Osteocyte (in vitro differentiated cells): ENCODE measurements around the gene C4orf50. TPM values are rescaled to one million over a fixed set of nuclear protein-coding genes. Genes with fewer than 3 reads are reported as not detected.

Experiments
- DNase-seq: peaks from one replicate; pipeline ENCODE4 v3.0.0; 2021; ENCODE audit warnings: mixed read lengths; ENCODE audit not compliant: unreplicated experiment; ENCODE audit errors: extremely low spot score
- H3K27ac Mint-ChIP-seq: one replicate; pipeline ENCODE4 v1.8.0; 2021; ENCODE audit warnings: mild to moderate bottlenecking, mixed read lengths; ENCODE audit not compliant: unreplicated experiment
- H3K27me3 Mint-ChIP-seq: one replicate; pipeline ENCODE4 v1.8.0; 2021; ENCODE audit warnings: mixed read lengths; ENCODE audit not compliant: unreplicated experiment
- H3K36me3 Mint-ChIP-seq: one replicate; pipeline ENCODE4 v1.8.0; 2021; ENCODE audit warnings: mixed read lengths; ENCODE audit not compliant: unreplicated experiment
- H3K4me1 Mint-ChIP-seq: one replicate; pipeline ENCODE4 v1.8.0; 2021; ENCODE audit warnings: mixed read lengths; ENCODE audit not compliant: unreplicated experiment
- H3K4me3 Mint-ChIP-seq: one replicate; pipeline ENCODE4 v1.8.0; 2021; ENCODE audit warnings: mild to moderate bottlenecking, moderate library complexity, mixed read lengths; ENCODE audit not compliant: unreplicated experiment
- H3K9me3 Mint-ChIP-seq: one replicate; pipeline ENCODE4 v1.8.0; 2021; ENCODE audit warnings: mixed read lengths; ENCODE audit not compliant: unreplicated experiment
- total RNA-seq: library from RNA; stranded (reverse); gene quantifications from 2 replicates; pipeline ENCODE4 v1.2.1, GENCODE V29; 2021
- TF ChIP-seq, protein P1 (sequence below): fragments of 200-600 bp; sonication (generic); IDR thresholded peaks from 2 replicates; pipeline ENCODE4 v1.5.0; 2021; ENCODE audit warnings: antibody characterized with exemption, mild to moderate bottlenecking, moderate library complexity

C4orf50 gene
- total RNA-seq, 1 donor from 2014 or later = not detected

- Mint-ChIP-seq H3K4me3 (no peak overlapping the region), H3K36me3 (no peaks in the 10 kb centered on the region), H3K9me3 (no peaks in the 10 kb centered on the region), H3K27ac (no peak overlapping the region), H3K4me1 (no peaks in the 10 kb centered on the region), H3K27me3 (peaks cover 22% of the 10 kb centered on the region)
- no peak for DNase-seq
- TF ChIP-seq, protein P1, sequence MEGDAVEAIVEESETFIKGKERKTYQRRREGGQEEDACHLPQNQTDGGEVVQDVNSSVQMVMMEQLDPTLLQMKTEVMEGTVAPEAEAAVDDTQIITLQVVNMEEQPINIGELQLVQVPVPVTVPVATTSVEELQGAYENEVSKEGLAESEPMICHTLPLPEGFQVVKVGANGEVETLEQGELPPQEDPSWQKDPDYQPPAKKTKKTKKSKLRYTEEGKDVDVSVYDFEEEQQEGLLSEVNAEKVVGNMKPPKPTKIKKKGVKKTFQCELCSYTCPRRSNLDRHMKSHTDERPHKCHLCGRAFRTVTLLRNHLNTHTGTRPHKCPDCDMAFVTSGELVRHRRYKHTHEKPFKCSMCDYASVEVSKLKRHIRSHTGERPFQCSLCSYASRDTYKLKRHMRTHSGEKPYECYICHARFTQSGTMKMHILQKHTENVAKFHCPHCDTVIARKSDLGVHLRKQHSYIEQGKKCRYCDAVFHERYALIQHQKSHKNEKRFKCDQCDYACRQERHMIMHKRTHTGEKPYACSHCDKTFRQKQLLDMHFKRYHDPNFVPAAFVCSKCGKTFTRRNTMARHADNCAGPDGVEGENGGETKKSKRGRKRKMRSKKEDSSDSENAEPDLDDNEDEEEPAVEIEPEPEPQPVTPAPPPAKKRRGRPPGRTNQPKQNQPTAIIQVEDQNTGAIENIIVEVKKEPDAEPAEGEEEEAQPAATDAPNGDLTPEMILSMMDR = no peak
These were observed 12.4 kb upstream of the C4orf50 start for GRCh38 chr4:6030679-6031078.

DNA sequence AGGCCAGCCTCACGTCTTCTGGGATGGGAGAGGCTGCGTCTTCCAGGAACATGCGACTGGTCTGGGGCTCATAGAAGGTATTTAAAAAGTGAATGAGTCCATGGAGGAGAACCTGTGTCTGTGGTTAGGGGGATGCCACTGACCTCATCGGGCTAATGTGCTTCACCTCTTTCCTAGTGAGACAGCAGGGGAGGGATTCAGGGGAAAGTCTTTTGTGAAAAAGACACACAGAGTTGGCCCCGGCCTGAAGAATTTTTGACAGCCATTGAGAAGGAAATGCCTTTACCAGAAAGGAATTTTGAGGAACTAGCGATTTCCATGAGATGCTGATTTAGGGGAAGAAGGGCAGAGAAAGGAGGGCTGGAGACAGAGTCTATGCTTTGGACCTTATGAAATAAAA, 11.0 kb upstream of the C4orf50 start:
- DNase-seq = no peak
- Mint-ChIP-seq H3K36me3 (no peaks in the 10 kb centered on the region), H3K4me3 (no peak overlapping the region), H3K9me3 (no peaks in the 10 kb centered on the region), H3K4me1 (no peaks in the 10 kb centered on the region), H3K27ac (no peak overlapping the region), H3K27me3 (peaks cover 22% of the 10 kb centered on the region)
- TF ChIP-seq, protein P1 = no peak

- H3K9me3 Mint-ChIP-seq = no peaks in the 10 kb centered on the region
These were observed 9.9 kb upstream of the C4orf50 start for GRCh38 chr4:6028168-6028567.

DNA sequence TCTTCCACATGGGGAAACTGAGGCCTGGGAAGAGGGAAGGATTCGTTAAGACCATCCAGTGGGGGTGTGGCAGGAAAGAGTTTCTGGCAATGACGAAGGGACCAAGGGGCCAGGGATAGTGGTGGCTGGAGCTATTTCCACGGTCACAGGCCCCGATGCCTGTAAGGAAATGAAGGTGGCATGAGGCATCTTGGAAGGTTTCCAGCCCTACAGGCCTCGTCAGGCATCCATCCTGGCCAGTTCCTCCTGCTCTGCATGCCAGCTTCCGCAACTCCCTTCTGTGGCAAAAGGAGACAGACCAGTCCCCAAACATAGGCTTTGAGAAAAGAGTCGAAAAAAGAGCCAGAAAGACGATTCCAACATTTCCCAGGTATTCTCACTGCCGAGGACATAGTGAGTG, 9.2 kb upstream of the C4orf50 start:
- H3K27me3 Mint-ChIP-seq = peaks cover 22% of the 10 kb centered on the region
- TF ChIP-seq, protein P1 = no peak
- H3K36me3 Mint-ChIP-seq = no peaks in the 10 kb centered on the region
- no peak for DNase-seq
- H3K4me3 Mint-ChIP-seq = no peak overlapping the region
- H3K9me3 Mint-ChIP-seq = no peaks in the 10 kb centered on the region
- no peaks in the 10 kb centered on the region for H3K4me1 Mint-ChIP-seq
- no peak overlapping the region for H3K27ac Mint-ChIP-seq

More at GRCh38 chr4:6028168-6028567, 9.9 kb upstream of the C4orf50 start:
- no peak overlapping the region for H3K27ac Mint-ChIP-seq
- no peaks in the 10 kb centered on the region for H3K4me1 Mint-ChIP-seq
- peaks cover 22% of the 10 kb centered on the region for H3K27me3 Mint-ChIP-seq
- no peak for DNase-seq
- no peaks in the 10 kb centered on the region for H3K36me3 Mint-ChIP-seq
- H3K4me3 Mint-ChIP-seq = no peak overlapping the region
- TF ChIP-seq, protein P1 = no peak

DNA sequence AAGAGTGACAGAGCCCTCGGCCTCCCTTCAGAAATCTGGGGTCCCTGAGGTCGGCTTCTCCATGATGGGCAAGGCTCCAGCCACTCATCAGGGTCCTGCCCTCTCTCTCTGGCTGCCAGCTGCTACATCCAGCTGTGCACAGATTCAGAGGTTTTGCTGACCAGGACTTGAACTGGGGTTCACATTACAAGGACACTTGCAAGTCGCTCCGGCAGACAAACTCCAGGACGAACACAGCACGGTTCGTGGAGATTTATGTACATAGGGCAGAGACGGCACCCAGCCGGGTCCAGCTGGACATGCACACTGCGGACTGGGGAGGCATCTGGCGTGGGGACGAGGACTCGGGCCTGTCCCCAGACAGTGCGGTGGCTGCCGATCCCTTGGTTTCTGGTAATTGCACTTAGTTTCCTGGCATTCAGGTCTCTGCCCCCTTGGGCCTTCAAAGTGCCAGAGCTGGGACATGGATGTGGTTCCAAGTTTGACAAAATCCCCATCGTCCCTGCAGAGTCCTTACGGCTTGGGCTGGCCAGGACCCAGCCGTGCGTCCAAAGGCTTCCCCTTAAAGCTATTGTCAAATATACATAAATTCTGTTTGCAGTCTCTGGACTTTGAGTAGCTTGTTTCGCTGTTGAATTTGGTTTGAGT, 6.2 kb upstream of the C4orf50 start:
- TF ChIP-seq, protein P1 = no peak

More for the DNA sequence above, 6.2 kb upstream of the C4orf50 start:
- Mint-ChIP-seq H3K9me3 (no peaks in the 10 kb centered on the region), H3K27ac (no peak overlapping the region), H3K4me1 (no peaks in the 10 kb centered on the region), H3K4me3 (no peak overlapping the region), H3K36me3 (no peaks in the 10 kb centered on the region), H3K27me3 (peaks cover 21% of the 10 kb centered on the region)
- DNase-seq = no peak
